Liver (tissue), 9 donors: ENCODE data around the gene RAB6C. TPM values are rescaled to one million over a fixed set of nuclear protein-coding genes. Genes with fewer than 3 reads are reported as not detected.
"Not testable (repeated sequence)": the region's sequence is repeated elsewhere in the genome, so short reads cannot be mapped to it uniquely, and the experiment has no call there.

ENCODE experiments used
- DNase-seq: peaks from one replicate; pipeline ENCODE4 v3.0.0-alpha.2; 2017; ENCODE audit warnings: low spot score
- H3K27ac ChIP-seq, 2 donors: one replicate each; pipeline ENCODE4 v1.7.0; 2013; ENCODE audit warnings: inconsistent platforms in 2 of 2, low read length in 2 of 2, control low read depth in 1 of 2, low read depth in 1 of 2, mild to moderate bottlenecking in 1 of 2
- H3K27me3 ChIP-seq, 4 donors: one replicate each; pipeline versions ENCODE4 v1.6.1 to v1.7.0; 2013; ENCODE audit warnings: low read length in 3 of 4, inconsistent platforms in 1 of 4, mild to moderate bottlenecking in 1 of 4, moderate library complexity in 1 of 4; ENCODE audit not compliant: control insufficient read depth in 4 of 4, insufficient read depth in 4 of 4
- H3K36me3 ChIP-seq, 4 donors: one replicate each; pipeline versions ENCODE4 v1.6.1 to v1.7.0; 2013; ENCODE audit warnings: low read length in 3 of 4, mild to moderate bottlenecking in 3 of 4, low read depth in 1 of 4, moderate library complexity in 1 of 4; ENCODE audit not compliant: control insufficient read depth in 4 of 4, insufficient read depth in 3 of 4
- H3K4me1 ChIP-seq, 4 donors: one replicate each; pipeline versions ENCODE4 v1.6.1 to v1.7.0; 2013; ENCODE audit warnings: low read length in 3 of 4, mild to moderate bottlenecking in 3 of 4, moderate library complexity in 1 of 4; ENCODE audit not compliant: control insufficient read depth in 4 of 4, insufficient read depth in 4 of 4
- H3K4me3 ChIP-seq, 3 donors: one replicate each; pipeline versions ENCODE4 v1.6.1 to v1.7.0; 2013; ENCODE audit warnings: low read length in 3 of 3, control low read depth in 1 of 3, low read depth in 1 of 3, mild to moderate bottlenecking in 1 of 3
- H3K9ac ChIP-seq, 2 donors: one replicate each; pipeline ENCODE4 v1.7.0; 2013; ENCODE audit warnings: low read length in 2 of 2, mild to moderate bottlenecking in 2 of 2, moderate library complexity in 2 of 2, control low read depth in 1 of 2, low read depth in 1 of 2
- H3K9me3 ChIP-seq, 4 donors: one replicate each; pipeline versions ENCODE4 v1.6.1 to v1.7.0; 2013; ENCODE audit warnings: low read length in 3 of 4; ENCODE audit not compliant: control insufficient read depth in 4 of 4
- ATF3 ChIP-seq: IDR thresholded peaks from 2 replicates; pipeline ENCODE4 v1.6.1; 2016; ENCODE audit warnings: antibody characterized with exemption
- CTCF ChIP-seq: fragments of 150-350 bp; IDR thresholded peaks from 2 replicates; pipeline ENCODE4 v1.5.1; 2017; ENCODE audit warnings: improper control_type of control experiment, low read depth, low read length; ENCODE audit not compliant: missing input control
- EGR1 ChIP-seq, 2 donors: IDR thresholded peaks; 2 replicates each; pipeline ENCODE4 v1.6.1; 2016 to 2018; ENCODE audit warnings: antibody characterized with exemption in 2 of 2, low read depth in 2 of 2
- FOXA1 ChIP-seq: IDR thresholded peaks from 2 replicates; pipeline ENCODE4 v1.6.1; 2016; ENCODE audit warnings: antibody characterized with exemption
- FOXA2 ChIP-seq: IDR thresholded peaks from 2 replicates; pipeline ENCODE4 v1.6.1; 2016; ENCODE audit warnings: antibody characterized with exemption
- GABPA ChIP-seq, 2 donors: IDR thresholded peaks in 1 of 2; conservative IDR thresholded peaks in 1 of 2; 2 replicates each; pipeline ENCODE4 v1.6.1; 2016; ENCODE audit warnings: antibody characterized with exemption in 2 of 2, mild to moderate bottlenecking in 1 of 2, moderate library complexity in 1 of 2
- HNF4A ChIP-seq, 2 donors: conservative IDR thresholded peaks; 2 replicates each; pipeline ENCODE4 v1.6.1; 2016; ENCODE audit warnings: antibody characterized with exemption in 2 of 2, mild to moderate bottlenecking in 2 of 2
- HNF4G ChIP-seq: IDR thresholded peaks from 2 replicates; pipeline ENCODE4 v1.6.1; 2016; ENCODE audit warnings: antibody characterized with exemption
- JUND ChIP-seq, 2 donors: IDR thresholded peaks; 2 replicates each; pipeline ENCODE4 v1.6.1; 2016; ENCODE audit warnings: antibody characterized with exemption in 2 of 2
- MAX ChIP-seq: IDR thresholded peaks from 2 replicates; pipeline ENCODE4 v1.6.1; 2016; ENCODE audit warnings: antibody characterized with exemption
- NR2F2 ChIP-seq: IDR thresholded peaks from 2 replicates; pipeline ENCODE4 v1.6.1; 2016; ENCODE audit warnings: antibody characterized with exemption
- RAD21 ChIP-seq, 2 donors: IDR thresholded peaks; 2 replicates each; pipeline ENCODE4 v1.6.1; 2016; ENCODE audit warnings: antibody characterized with exemption in 2 of 2, mild to moderate bottlenecking in 2 of 2
- REST ChIP-seq: IDR thresholded peaks from 2 replicates; pipeline ENCODE4 v1.6.1; 2016; ENCODE audit warnings: antibody characterized with exemption, mild to moderate bottlenecking
- RXRA ChIP-seq, 2 donors: IDR thresholded peaks; 2 replicates each; pipeline ENCODE4 v1.6.1; 2017 to 2018; ENCODE audit warnings: antibody characterized with exemption in 2 of 2, mild to moderate bottlenecking in 1 of 2
- SP1 ChIP-seq: IDR thresholded peaks from 2 replicates; pipeline ENCODE4 v1.6.1; 2018; ENCODE audit warnings: antibody characterized with exemption, mild to moderate bottlenecking
- TAF1 ChIP-seq: conservative IDR thresholded peaks from 2 replicates; pipeline ENCODE4 v1.6.1; 2016; ENCODE audit warnings: antibody characterized with exemption, mild to moderate bottlenecking
- YY1 ChIP-seq: IDR thresholded peaks from 2 replicates; pipeline ENCODE4 v1.6.1; 2016; ENCODE audit warnings: antibody characterized with exemption, mild to moderate bottlenecking
- ZBTB33 ChIP-seq: IDR thresholded peaks from 2 replicates; pipeline ENCODE4 v1.6.1; 2016; ENCODE audit warnings: antibody characterized with exemption
- WGBS: extraction: QIAGEN DNeasy Blood & Tissue Kit; methylation state at CpG from one replicate; pipeline ENCODE4 v1.1.7; 2013; 5-methylcytosine and 5-hydroxymethylcytosine counted together
- polyA plus RNA-seq, 2 donors: library from polyadenylated mRNA; stranded (reverse) in 1 of 2; unstranded in 1 of 2; fragments of 200-250 nt in 1 of 2; fragments of >200 nt in 1 of 2; fragmentation: Nextera tagmentation in 1 of 2; extraction: Ambion mirVana in 1 of 2; gene quantifications; one replicate each; pipeline versions ENCODE4 v1.2.1 to v1.2.3, GENCODE V29; 2013 to 2015
- total RNA-seq, 2 donors: library from RNA; depleted of rRNA; stranded (reverse); fragments of >200 nt; gene quantifications; one replicate each; pipeline ENCODE4 v1.2.3, GENCODE V29; 2014
- donor health status: healthy.
- donor health status: healthy.
- donor health status: healthy.
- donor health status: healthy.
- donor health status: healthy.

The RAB6C gene
- total and polyA plus RNA-seq, 4 donors = 0.02 to 0.08 TPM; not detected in 2

- not testable (repeated sequence) for DNase-seq, H3K36me3 ChIP-seq, H3K9me3 ChIP-seq, H3K4me1 ChIP-seq, H3K9ac ChIP-seq, H3K27ac ChIP-seq, H3K4me3 ChIP-seq, H3K27me3 ChIP-seq
- 86% methylated on average over 6 of the region's 6 CpGs for WGBS
These were observed 23.3 kb upstream of the RAB6C start for GRCh38 chr2:129956171-129956570.

- WGBS = 50% methylated on average over 4 of the region's 4 CpGs
- no peak overlapping the region for H3K27ac ChIP-seq
- no peak overlapping the region for H3K9ac ChIP-seq
- H3K9me3 ChIP-seq = no peaks in the 10 kb centered on the region
- H3K27me3 ChIP-seq = no peaks in the 10 kb centered on the region
- no peak overlapping the region for H3K4me3 ChIP-seq
- no peak for TF ChIP-seq GABPA (IDR thresholded peaks at IDR 0.05 in 1 of 2, conservative IDR thresholded peaks at IDR 0.05 in 1 of 2)
- no peak for TF ChIP-seq HNF4A (conservative IDR thresholded peaks at IDR 0.05)
- no peak for TF ChIP-seq EGR1 (IDR thresholded peaks at IDR 0.05; ENCODE audit: low read depth in 2 of 2)
- TF ChIP-seq RXRA (IDR thresholded peaks at IDR 0.05) = no peak
- TF ChIP-seq YY1 = no peak
- TF ChIP-seq HNF4G = no peak
- no peak for TF ChIP-seq JUND (IDR thresholded peaks at IDR 0.05)
- TF ChIP-seq RAD21 (IDR thresholded peaks at IDR 0.05) = no peak
- TF ChIP-seq FOXA1 = no peak
- no peak for TF ChIP-seq ZBTB33
- TF ChIP-seq NR2F2 = no peak
- no peak for TF ChIP-seq CTCF
- no peak for TF ChIP-seq MAX
- TF ChIP-seq ATF3 = no peak
- TF ChIP-seq SP1 = no peak
- no peak for TF ChIP-seq FOXA2
- TF ChIP-seq REST = no peak
- TF ChIP-seq TAF1 = no peak
- H3K36me3 ChIP-seq = no peaks in the 10 kb centered on the region
- no peaks in the 10 kb centered on the region for H3K4me1 ChIP-seq
- DNase-seq = no peak
These were observed 21.6 kb upstream of the RAB6C start for GRCh38 chr2:129957891-129958290.

GRCh38 chr2:129958736-129959135 lies 20.7 kb upstream of the RAB6C start:
- not testable (repeated sequence) for H3K9me3 ChIP-seq, H3K4me1 ChIP-seq, H3K4me3 ChIP-seq, H3K27ac ChIP-seq, H3K36me3 ChIP-seq, H3K9ac ChIP-seq, H3K27me3 ChIP-seq, DNase-seq
- WGBS = 65% methylated on average over 4 of the region's 4 CpGs

- H3K9ac ChIP-seq = not testable (repeated sequence)
- 60% methylated on average over 4 of the region's 4 CpGs for WGBS
These were observed 10.9 kb upstream of the RAB6C start for GRCh38 chr2:129968605-129969004.

More at GRCh38 chr2:129968605-129969004, 10.9 kb upstream of the RAB6C start:
- not testable (repeated sequence) for H3K9me3 ChIP-seq, H3K27me3 ChIP-seq, H3K27ac ChIP-seq, H3K4me3 ChIP-seq, H3K36me3 ChIP-seq, H3K4me1 ChIP-seq, DNase-seq
